ENCODE measurements around the gene ZNF407. TPM values are rescaled to one million over a fixed set of nuclear protein-coding genes. Genes with fewer than 3 reads are reported as not detected.
A peak's percentile ranks its signal among the peaks of the same experiment; 100 is the strongest.

Gene ZNF407
- total and polyA plus RNA-seq, 2 of the 13 experiments (the other 11 are each of a cell fraction or from before 2014, with no cell fraction given): 2.3 to 8.7 TPM

- 0 out of 2 replicates have a peak, but pooled peaks have one; percentile 26 for TF ChIP-seq ZBTB4 (CRISPR knock-in tag; IDR thresholded peaks at IDR 0.05; ENCODE audit: borderline replicate concordance)
- TF ChIP-seq ELF1 (CRISPR knock-in tag; IDR thresholded peaks at IDR 0.05): peak; percentile 58; the same call in 1 of the 2 replicates
- TF ChIP-seq YEATS4 (CRISPR knock-in tag; IDR thresholded peaks at IDR 0.05; ENCODE audit: borderline replicate concordance): peak; percentile 38; the same call in 1 of the 2 replicates
- no peak for TF ChIP-seq KDM5A (IDR thresholded peaks at IDR 0.05; ENCODE audit: borderline replicate concordance, low read length)
- no peak for TF ChIP-seq ZNF383 (CRISPR knock-in tag; IDR thresholded peaks at IDR 0.05; ENCODE audit: borderline replicate concordance)
- no peak for TF ChIP-seq SMAD1 (CRISPR knock-in tag; IDR thresholded peaks at IDR 0.05; ENCODE audit: borderline replicate concordance, low read depth)
- TF ChIP-seq TEF (CRISPR knock-in tag; IDR thresholded peaks at IDR 0.05): no peak
- no peak for TF ChIP-seq ZNF737 (CRISPR knock-in tag; IDR thresholded peaks at IDR 0.05; ENCODE audit: borderline replicate concordance)
- peak; percentile 59 for TF ChIP-seq ZNF335 (CRISPR knock-in tag; IDR thresholded peaks at IDR 0.05)
- peak; percentile 47; the same call in 1 of the 2 replicates for TF ChIP-seq ZNF441 (CRISPR knock-in tag; IDR thresholded peaks at IDR 0.05; ENCODE audit: borderline replicate concordance)
- peak; percentile 50; the same call in 1 of the 2 replicates for TF ChIP-seq ZMYM4 (CRISPR knock-in tag; IDR thresholded peaks at IDR 0.05)
- TF ChIP-seq ZNF629 (CRISPR knock-in tag; conservative IDR thresholded peaks at IDR 0.05): no peak
- no peak for TF ChIP-seq ZBTB14 (CRISPR knock-in tag; IDR thresholded peaks at IDR 0.05)
- TF ChIP-seq HOXA3 (CRISPR knock-in tag; IDR thresholded peaks at IDR 0.05): no peak
- TF ChIP-seq JARID2 (CRISPR knock-in tag; IDR thresholded peaks at IDR 0.05; ENCODE audit: insufficient replicate concordance): peak; percentile 64
- no peak for TF ChIP-seq AHR (CRISPR knock-in tag; IDR thresholded peaks at IDR 0.05)
- no peak for TF ChIP-seq RBM39 (IDR thresholded peaks at IDR 0.05; ENCODE audit: low read depth, low read length, poor library complexity, severe bottlenecking)
- TF ChIP-seq ZNF597 (CRISPR knock-in tag; IDR thresholded peaks at IDR 0.05): no peak
- TF ChIP-seq ETV5 (CRISPR knock-in tag; IDR thresholded peaks at IDR 0.05; ENCODE audit: borderline replicate concordance): no peak; the same call in 1 of the 2 replicates
- TF ChIP-seq ZNF776 (CRISPR knock-in tag; IDR thresholded peaks at IDR 0.05): no peak
- TF ChIP-seq ZSCAN9 (CRISPR knock-in tag; IDR thresholded peaks at IDR 0.05; ENCODE audit: borderline replicate concordance): no peak
- peak; percentile 84 for TF ChIP-seq HNF1B (CRISPR knock-in tag; IDR thresholded peaks at IDR 0.05)
These were observed 806 bp downstream of the ZNF407 start (continued) for GRCh38 chr18:74598350-74599001.
